HCT116 (cell line): ENCODE measurements around the gene JAG1. TPM values are rescaled to one million over a fixed set of nuclear protein-coding genes. Genes with fewer than 3 reads are reported as not detected.

Experiments
- ATAC-seq: fragments of 200-7000 bp; cut with Tn5 transposase; 2 replicates; pipeline ENCODE4 v1.9.1; 2020; ENCODE audit warnings: mild to moderate bottlenecking, moderate library complexity
- BruUV-seq: library from RNA; stranded (reverse); fragments of 400-500 nt; replicated peaks from 2 replicates; lab custom pipeline; 2021; lab: Mats Ljungman, UMichigan
- CTCF ChIA-PET: fragments of 300-600 bp; sonication (Branson Sonifier 250); formaldehyde crosslinking; loops from one replicate; lab custom pipeline; 2021; ENCODE audit warnings: antibody characterized with exemption; lab: Charles Lee
- POLR2A ChIA-PET: fragments of 300-600, 350-600 bp; sonication (Branson Sonifier 250); formaldehyde crosslinking; loops from one replicate; lab custom pipeline; 2021; ENCODE audit warnings: antibody characterized with exemption; lab: Charles Lee
- RAD21 ChIA-PET, 2 experiments: fragments of 300-600 bp; sonication (Branson Sonifier 250); formaldehyde crosslinking; loops; one replicate each; lab custom pipeline; 2023; ENCODE audit warnings: low total read pairs in 2 of 2; ENCODE audit not compliant: uncharacterized antibody in 2 of 2, unreplicated experiment in 2 of 2, low non-redundant PET in 1 of 2; lab: Charles Lee
- DNase-seq: peaks from one replicate; pipeline ENCODE4 v3.0.0-alpha.2; 2010; ENCODE audit warnings: low read depth, low spot score
- H2AFZ ChIP-seq: fragments of 200-600 bp; shearing (Covaris generic), sonication (generic); 2 replicates; pipeline ENCODE4 v1.6.1; 2017; ENCODE audit warnings: low read depth, mixed run types, mixed read lengths, antibody characterized with exemption, low read length; ENCODE audit not compliant: poor library complexity, severe bottlenecking
- H3K27ac ChIP-seq: 2 replicates; pipeline ENCODE4 v1.5.1; 2012; ENCODE audit warnings: low read depth, low read length
- H3K27me3 ChIP-seq: fragments of 200-600 bp; sonication (generic); 2 replicates; pipeline ENCODE4 v1.6.1; 2016; ENCODE audit warnings: mixed run types, low read length, mixed read lengths; ENCODE audit not compliant: insufficient read depth
- H3K36me3 ChIP-seq, 2 experiments: fragments of 200-500 bp in 1 of 2; fragments of 200-600 bp in 1 of 2; sonication (Bioruptor generic) in 1 of 2; sonication (generic) in 1 of 2; 2 replicates each; pipeline versions ENCODE4 v1.5.1 to v1.6.1; 2014 to 2016; ENCODE audit warnings: low read length in 2 of 2, inconsistent platforms in 1 of 2, mixed read lengths in 1 of 2, mixed run types in 1 of 2; ENCODE audit not compliant: insufficient read depth in 2 of 2, control insufficient read depth in 1 of 2
- H3K4me1 ChIP-seq, 2 experiments: fragments of 200-600 bp in 1 of 2; sonication (generic) in 1 of 2; 2 replicates each; pipeline versions ENCODE4 v1.5.1 to v1.6.1; 2012 to 2017; ENCODE audit warnings: low read length in 2 of 2, inconsistent platforms in 1 of 2, mild to moderate bottlenecking in 1 of 2, mixed read lengths in 1 of 2, mixed run types in 1 of 2, moderate library complexity in 1 of 2; ENCODE audit not compliant: insufficient read depth in 2 of 2, control insufficient read depth in 1 of 2
- H3K4me2 ChIP-seq: fragments of 200-600 bp; sonication (generic); 2 replicates; pipeline ENCODE4 v1.6.1; 2017; ENCODE audit warnings: mixed run types, low read length, mixed read lengths
- H3K4me3 ChIP-seq, 2 experiments: fragments of 200-600 bp in 1 of 2; sonication (generic) in 1 of 2; replicated peaks in 1 of 2; 2 replicates each; pipeline ENCODE4 v1.5.1; 2011 to 2016; ENCODE audit warnings: low read length in 2 of 2, control low read depth in 1 of 2, low read depth in 1 of 2, mild to moderate bottlenecking in 1 of 2, mixed read lengths in 1 of 2, mixed run types in 1 of 2
- H3K79me2 ChIP-seq: fragments of 200-600 bp; sonication (generic); 2 replicates; pipeline ENCODE4 v1.6.1; 2017; ENCODE audit warnings: mild to moderate bottlenecking, mixed run types, low read length, moderate library complexity, mixed read lengths; ENCODE audit not compliant: insufficient read depth
- H3K9ac ChIP-seq: fragments of 200-600 bp; sonication (generic); 2 replicates; pipeline ENCODE4 v1.6.1; 2016; ENCODE audit warnings: low read length, mixed read lengths
- H3K9me2 ChIP-seq: fragments of 200-600 bp; sonication (generic), shearing (Covaris generic); 2 replicates; pipeline ENCODE4 v1.6.1; 2017; ENCODE audit warnings: mixed run types, mild to moderate bottlenecking, moderate library complexity; ENCODE audit not compliant: insufficient read depth
- H3K9me3 ChIP-seq, 2 experiments: fragments of 200-500 bp in 1 of 2; fragments of 200-600 bp in 1 of 2; sonication (Bioruptor generic) in 1 of 2; sonication (generic) in 1 of 2; 2 replicates each; pipeline ENCODE4 v1.6.1; 2014 to 2017; ENCODE audit warnings: low read length in 2 of 2, mixed read lengths in 2 of 2, inconsistent platforms in 1 of 2, low read depth in 1 of 2, mild to moderate bottlenecking in 1 of 2, mixed run types in 1 of 2, moderate library complexity in 1 of 2; ENCODE audit not compliant: control insufficient read depth in 1 of 2, insufficient read depth in 1 of 2
- H4K20me1 ChIP-seq: fragments of 200-600 bp; sonication (generic), shearing (Covaris generic); 2 replicates; pipeline ENCODE4 v1.6.1; 2017; ENCODE audit warnings: mixed run types, mild to moderate bottlenecking, moderate library complexity; ENCODE audit not compliant: insufficient read depth
- CBX3 ChIP-seq: IDR thresholded peaks from 2 replicates; pipeline ENCODE4 v1.6.1; 2012; ENCODE audit warnings: low read depth
- CEBPB ChIP-seq: IDR thresholded peaks from 2 replicates; pipeline ENCODE4 v1.6.1; 2012; ENCODE audit warnings: low read depth
- EGR1 ChIP-seq: IDR thresholded peaks from 2 replicates; pipeline ENCODE4 v1.6.1; 2012; ENCODE audit warnings: low read depth
- ELF1 ChIP-seq: IDR thresholded peaks from 2 replicates; pipeline ENCODE4 v1.6.1; 2012; ENCODE audit warnings: low read depth, borderline replicate concordance
- EZH2 ChIP-seq: fragments of 200-600 bp; sonication (generic); IDR thresholded peaks from 2 replicates; pipeline ENCODE4 v1.6.1; 2017; ENCODE audit warnings: antibody characterized with exemption, mixed run types
- EZH2phosphoT487 ChIP-seq: fragments of 200-600 bp; IDR thresholded peaks from 2 replicates; pipeline ENCODE4 v1.6.1; 2018; ENCODE audit warnings: antibody characterized with exemption, borderline replicate concordance
- FOSL1 ChIP-seq: IDR thresholded peaks from 2 replicates; pipeline ENCODE4 v1.6.1; 2012; ENCODE audit warnings: low read depth
- JUND ChIP-seq: IDR thresholded peaks from 2 replicates; pipeline ENCODE4 v1.6.1; 2012
- POLR2A ChIP-seq: IDR thresholded peaks from 2 replicates; pipeline ENCODE4 v1.7.0; 2011; ENCODE audit warnings: borderline replicate concordance; ENCODE audit not compliant: insufficient read depth, insufficient read length; ENCODE audit errors: extremely low read depth
- POLR2AphosphoS5 ChIP-seq: IDR thresholded peaks from 2 replicates; pipeline ENCODE4 v1.6.1; 2011; ENCODE audit warnings: mild to moderate bottlenecking, low read depth, low read length, moderate library complexity
- SIN3A ChIP-seq: IDR thresholded peaks from 2 replicates; pipeline ENCODE4 v1.6.1; 2012; ENCODE audit warnings: low read depth
- SP1 ChIP-seq: IDR thresholded peaks from 2 replicates; pipeline ENCODE4 v1.6.1; 2012; ENCODE audit warnings: low read depth
- SRF ChIP-seq: IDR thresholded peaks from 2 replicates; pipeline ENCODE4 v1.6.1; 2012; ENCODE audit warnings: low read depth
- ZFX ChIP-seq: fragments of 450-650 bp; IDR thresholded peaks from 2 replicates; pipeline ENCODE4 v1.6.1; 2017
- ZNF274 ChIP-seq: fragments of 200-500 bp; sonication (Bioruptor generic); IDR thresholded peaks from 2 replicates; pipeline ENCODE4 v1.6.1; 2014; ENCODE audit warnings: mild to moderate bottlenecking, low read depth, low read length, inconsistent platforms
- intact Hi-C: fragments of 100-400 bp; cut with micrococcal nuclease; formaldehyde crosslinking; loops from 2 replicates; pipeline ENCODE4 v1.10.0; 2022
- total RNA-seq: library from RNA; stranded (reverse); gene quantifications from one replicate; pipeline ENCODE4 v1.2.1, GENCODE V29; 2021; ENCODE audit not compliant: unreplicated experiment
- TF ChIP-seq, protein P1 (sequence below): IDR thresholded peaks from 2 replicates; pipeline ENCODE4 v1.6.1; 2012; ENCODE audit warnings: low read depth
- TF ChIP-seq, protein P2 (sequence below): IDR thresholded peaks from 2 replicates; pipeline ENCODE4 v1.6.1; 2012
- TF ChIP-seq, protein P3 (sequence below): IDR thresholded peaks from 2 replicates; pipeline ENCODE4 v1.6.1; 2012

Gene JAG1
- total RNA-seq, 1 experiment from 2014 or later: 31.9 TPM

DNA sequence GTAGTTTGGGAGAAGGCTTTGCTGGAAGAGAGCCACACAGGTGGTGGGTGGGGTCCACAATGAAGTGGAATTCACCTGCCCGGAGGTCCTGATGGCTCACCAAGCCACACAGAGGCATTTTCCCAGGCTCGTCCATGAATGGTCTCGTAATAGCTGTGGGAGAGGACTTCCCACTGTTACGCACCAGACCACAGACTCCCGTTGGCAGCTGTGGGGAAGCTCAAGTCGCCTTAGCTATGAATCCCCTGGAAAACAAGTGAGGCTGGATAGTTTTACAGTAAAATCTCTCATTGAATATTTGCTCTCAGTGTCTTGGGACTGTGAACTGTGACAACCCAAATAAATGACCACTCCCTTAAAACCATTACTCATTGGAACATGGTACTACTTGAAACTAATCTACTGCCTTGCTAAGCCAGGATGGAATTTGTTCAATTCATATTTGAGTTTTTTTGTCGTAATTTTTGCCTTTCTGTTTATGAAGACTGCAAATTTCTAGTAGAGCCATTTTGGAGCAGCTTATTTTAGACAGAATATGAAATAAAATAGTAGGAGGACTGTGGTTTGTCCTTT lies 79.4 kb downstream of the JAG1 start:
- H3K9me3 ChIP-seq: no peaks in the 10 kb centered on the region
- no peaks in the 10 kb centered on the region for H3K27me3 ChIP-seq
- ChIA-PET RAD21 (no interaction called here), POLR2A (no interaction called here), CTCF (no interaction called here)
- intact Hi-C loops: no loop called here
- no peak overlapping the region for H3K4me2 ChIP-seq
- no peak overlapping the region for H3K27ac ChIP-seq
- H3K79me2 ChIP-seq: no peaks in the 10 kb centered on the region
- no peak overlapping the region for H3K4me3 ChIP-seq
- H3K4me1 ChIP-seq: peaks cover 51 to 59% of the 10 kb centered on the region in 2 experiments
- TF ChIP-seq JUND (no peak), ELF1 (no peak), POLR2AphosphoS5 (no peak), EZH2 (no peak), ZNF274 (no peak), POLR2A (no peak), EGR1 (no peak), SP1 (no peak), SIN3A (no peak), CEBPB (no peak), SRF (no peak), CBX3 (no peak), ZFX (no peak), EZH2phosphoT487 (no peak), FOSL1 (no peak)
- TF ChIP-seq, protein P1, sequence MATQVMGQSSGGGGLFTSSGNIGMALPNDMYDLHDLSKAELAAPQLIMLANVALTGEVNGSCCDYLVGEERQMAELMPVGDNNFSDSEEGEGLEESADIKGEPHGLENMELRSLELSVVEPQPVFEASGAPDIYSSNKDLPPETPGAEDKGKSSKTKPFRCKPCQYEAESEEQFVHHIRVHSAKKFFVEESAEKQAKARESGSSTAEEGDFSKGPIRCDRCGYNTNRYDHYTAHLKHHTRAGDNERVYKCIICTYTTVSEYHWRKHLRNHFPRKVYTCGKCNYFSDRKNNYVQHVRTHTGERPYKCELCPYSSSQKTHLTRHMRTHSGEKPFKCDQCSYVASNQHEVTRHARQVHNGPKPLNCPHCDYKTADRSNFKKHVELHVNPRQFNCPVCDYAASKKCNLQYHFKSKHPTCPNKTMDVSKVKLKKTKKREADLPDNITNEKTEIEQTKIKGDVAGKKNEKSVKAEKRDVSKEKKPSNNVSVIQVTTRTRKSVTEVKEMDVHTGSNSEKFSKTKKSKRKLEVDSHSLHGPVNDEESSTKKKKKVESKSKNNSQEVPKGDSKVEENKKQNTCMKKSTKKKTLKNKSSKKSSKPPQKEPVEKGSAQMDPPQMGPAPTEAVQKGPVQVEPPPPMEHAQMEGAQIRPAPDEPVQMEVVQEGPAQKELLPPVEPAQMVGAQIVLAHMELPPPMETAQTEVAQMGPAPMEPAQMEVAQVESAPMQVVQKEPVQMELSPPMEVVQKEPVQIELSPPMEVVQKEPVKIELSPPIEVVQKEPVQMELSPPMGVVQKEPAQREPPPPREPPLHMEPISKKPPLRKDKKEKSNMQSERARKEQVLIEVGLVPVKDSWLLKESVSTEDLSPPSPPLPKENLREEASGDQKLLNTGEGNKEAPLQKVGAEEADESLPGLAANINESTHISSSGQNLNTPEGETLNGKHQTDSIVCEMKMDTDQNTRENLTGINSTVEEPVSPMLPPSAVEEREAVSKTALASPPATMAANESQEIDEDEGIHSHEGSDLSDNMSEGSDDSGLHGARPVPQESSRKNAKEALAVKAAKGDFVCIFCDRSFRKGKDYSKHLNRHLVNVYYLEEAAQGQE: no peak
- TF ChIP-seq, protein P2, sequence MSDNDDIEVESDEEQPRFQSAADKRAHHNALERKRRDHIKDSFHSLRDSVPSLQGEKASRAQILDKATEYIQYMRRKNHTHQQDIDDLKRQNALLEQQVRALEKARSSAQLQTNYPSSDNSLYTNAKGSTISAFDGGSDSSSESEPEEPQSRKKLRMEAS: no peak
- TF ChIP-seq, protein P3, sequence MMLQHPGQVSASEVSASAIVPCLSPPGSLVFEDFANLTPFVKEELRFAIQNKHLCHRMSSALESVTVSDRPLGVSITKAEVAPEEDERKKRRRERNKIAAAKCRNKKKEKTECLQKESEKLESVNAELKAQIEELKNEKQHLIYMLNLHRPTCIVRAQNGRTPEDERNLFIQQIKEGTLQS: no peak
- H4K20me1 ChIP-seq: no peaks in the 10 kb centered on the region
- DNase-seq: no peak
- H2AFZ ChIP-seq: no peak overlapping the region
- BruUV-seq: no TSS peak
- no peak for ATAC-seq
- no peak overlapping the region for H3K9ac ChIP-seq
- H3K36me3 ChIP-seq: no peaks in the 10 kb centered on the region
- no peaks in the 10 kb centered on the region for H3K9me2 ChIP-seq
